ENCODE measurements around the gene DENND1B. TPM values are rescaled to one million over a fixed set of nuclear protein-coding genes. Genes with fewer than 3 reads are reported as not detected.

DENND1B gene
- total RNA-seq, 1 experiment from 2014 or later = 6.3 TPM

GRCh38 chr1:197787056-197787455, 11.8 kb upstream of the DENND1B start:
- Histone ChIP-seq H3K27ac (ENCODE audit: insufficient read length, low read depth, low read length) (no peak overlapping the region), H2BK120ac (ENCODE audit: low read depth, low read length, poor library complexity, severe bottlenecking) (no peak overlapping the region), H3K79me2 (ENCODE audit: insufficient read depth, low read length) (no peaks in the 10 kb centered on the region), H4K8ac (replicated peaks; ENCODE audit: insufficient read length, low read depth, low read length) (no peak overlapping the region), H2AK5ac (ENCODE audit: insufficient read length, low read length) (no peak overlapping the region), H3T11ph (ENCODE audit: low read length) (no peak overlapping the region), H3K27me3 (ENCODE audit: insufficient read depth, low read length) (no peaks in the 10 kb centered on the region), H3K14ac (ENCODE audit: insufficient read depth, low read length) (no peak overlapping the region), H3K18ac (ENCODE audit: insufficient read length, low read depth, low read length) (no peak overlapping the region), H3K79me1 (ENCODE audit: insufficient read depth, low read depth, low read length, poor library complexity, severe bottlenecking) (no peaks in the 10 kb centered on the region), H4K91ac (ENCODE audit: insufficient read length, low read depth, low read length) (no peak overlapping the region), H3K56ac (ENCODE audit: insufficient read length, low read depth, low read length) (no peak overlapping the region), H2BK20ac (ENCODE audit: low read depth, low read length, poor library complexity, severe bottlenecking) (no peak overlapping the region), H4K5ac (ENCODE audit: insufficient read length, low read depth, low read length) (no peak overlapping the region), H3K9me3 (ENCODE audit: control insufficient read depth, low read depth, low read length) (no peaks in the 10 kb centered on the region), H2AFZ (ENCODE audit: low read length) (no peak overlapping the region), H2BK5ac (ENCODE audit: insufficient read length, low read length) (no peak overlapping the region), H3K4ac (ENCODE audit: low read depth, low read length) (no peak overlapping the region), H3K23me2 (ENCODE audit: insufficient read length, low read depth, low read length, poor library complexity, severe bottlenecking) (no peaks in the 10 kb centered on the region), H2BK12ac (ENCODE audit: insufficient read length, low read depth, low read length) (no peak overlapping the region), H4K20me1 (ENCODE audit: control insufficient read depth, insufficient read depth, insufficient read length) (no peaks in the 10 kb centered on the region), H3K23ac (ENCODE audit: insufficient read length, low read depth, low read length) (no peak overlapping the region), H2BK15ac (ENCODE audit: low read depth, low read length) (no peak overlapping the region), H3K4me2 (ENCODE audit: insufficient read depth, insufficient read length, low read length) (no peak overlapping the region), H3K4me1 (ENCODE audit: insufficient read depth, low read length) (no peaks in the 10 kb centered on the region; the same call in 1 of the 2 replicates), H3K9ac (ENCODE audit: extremely low read depth, insufficient read length, low read length) (no peak overlapping the region)
- Mint-ChIP-seq H3K36me3 (ENCODE audit: insufficient read depth in 1 of 3, low read depth in 3 of 3) (no peaks in the 10 kb centered on the region), H3K27me3 (ENCODE audit: low read depth) (no peaks in the 10 kb centered on the region; the same call in 1 of the 2 replicates), H3K4me1 (0 out of 4 replicates have a peak, but pooled peaks cover 0 to 3% of the 10 kb centered on the region in 2 experiments), H3K27ac (no peak overlapping the region), H3K9me3 (no peaks in the 10 kb centered on the region), H3K4me3 (no peak overlapping the region)
- no peak for TF ChIP-seq CTCF (conservative IDR thresholded peaks at IDR 0.05)
- no peak for DNase-seq
- no CpG with 5 or more reads among the region's 3 CpGs for WGBS (ENCODE audit: extremely low coverage, insufficient read length, low lambda C conversion rate)
